GM06990 (cell line): ENCODE measurements around the gene CYTH4.

Experiments
- DNase-seq: peaks from one replicate; pipeline ENCODE4 v3.0.0-alpha.2; 2011; ENCODE audit not compliant: insufficient read length; ENCODE audit errors: extremely low read depth
- H3K27me3 ChIP-seq: replicated peaks from 2 replicates; pipeline ENCODE4 v1.6.0; 2011; ENCODE audit warnings: low read length; ENCODE audit not compliant: control insufficient read depth, insufficient read depth
- H3K36me3 ChIP-seq: 2 replicates; pipeline ENCODE4 v1.5.1; 2011; ENCODE audit warnings: low read length; ENCODE audit not compliant: control insufficient read depth, insufficient read depth
- H3K4me3 ChIP-seq: replicated peaks from 2 replicates; pipeline ENCODE4 v1.5.1; 2011; ENCODE audit warnings: low read depth, mild to moderate bottlenecking, control low read depth, low read length
- CTCF ChIP-seq: IDR thresholded peaks from 2 replicates; pipeline ENCODE4 v1.5.1; 2011; ENCODE audit warnings: low read length, control low read depth, mild to moderate bottlenecking, inconsistent platforms; ENCODE audit not compliant: insufficient read depth, poor library complexity, severe bottlenecking

Gene CYTH4

GRCh38 chr22:37316405-37316804 lies 34.1 kb downstream of the CYTH4 start:
- no peak for TF ChIP-seq CTCF
- no peak overlapping the region for H3K4me3 ChIP-seq
- no peak for DNase-seq
- H3K36me3 ChIP-seq = peaks cover 6% of the 10 kb centered on the region
- H3K27me3 ChIP-seq = peaks cover 2% of the 10 kb centered on the region

GRCh38 chr22:37316875-37317371 lies 34.6 kb downstream of the CYTH4 start:
- TF ChIP-seq CTCF = peak; percentile 93
- peak; percentile 61 for DNase-seq
- no peak overlapping the region for H3K4me3 ChIP-seq
- peaks cover 2% of the 10 kb centered on the region for H3K27me3 ChIP-seq
- peaks cover 6% of the 10 kb centered on the region for H3K36me3 ChIP-seq

GRCh38 chr22:37317698-37318210 lies 35.4 kb downstream of the CYTH4 start:
- Histone ChIP-seq H3K36me3 (peaks cover 4% of the 10 kb centered on the region), H3K27me3 (peaks cover 2% of the 10 kb centered on the region), H3K4me3 (no peak overlapping the region)
- no peak for DNase-seq
- no peak for TF ChIP-seq CTCF

- no peak for TF ChIP-seq CTCF
- peaks cover under 1% of the 10 kb centered on the region for H3K36me3 ChIP-seq
- H3K4me3 ChIP-seq = no peak overlapping the region
- peaks cover 2% of the 10 kb centered on the region for H3K27me3 ChIP-seq
- no peak for DNase-seq
These were observed 36.2 kb downstream of the CYTH4 start for GRCh38 chr22:37318364-37319109.

- Histone ChIP-seq H3K27me3 (peaks cover 2% of the 10 kb centered on the region), H3K4me3 (no peak overlapping the region), H3K36me3 (no peaks in the 10 kb centered on the region)
- no peak for TF ChIP-seq CTCF
- no peak for DNase-seq
These were observed 37.2 kb downstream of the CYTH4 start for GRCh38 chr22:37319469-37319868.
